Measurements from ENCODE around the gene GPSM3. TPM values are rescaled to one million over a fixed set of nuclear protein-coding genes. Genes with fewer than 3 reads are reported as not detected.
A peak's percentile ranks its signal among the peaks of the same experiment; 100 is the strongest.

The GPSM3 gene
- total and polyA plus RNA-seq, 11 donors: 1.6 to 41.0 (median 3.8) TPM

- no peak for TF ChIP-seq POLR2A (IDR thresholded peaks at IDR 0.05)
- TF ChIP-seq, protein P1, sequence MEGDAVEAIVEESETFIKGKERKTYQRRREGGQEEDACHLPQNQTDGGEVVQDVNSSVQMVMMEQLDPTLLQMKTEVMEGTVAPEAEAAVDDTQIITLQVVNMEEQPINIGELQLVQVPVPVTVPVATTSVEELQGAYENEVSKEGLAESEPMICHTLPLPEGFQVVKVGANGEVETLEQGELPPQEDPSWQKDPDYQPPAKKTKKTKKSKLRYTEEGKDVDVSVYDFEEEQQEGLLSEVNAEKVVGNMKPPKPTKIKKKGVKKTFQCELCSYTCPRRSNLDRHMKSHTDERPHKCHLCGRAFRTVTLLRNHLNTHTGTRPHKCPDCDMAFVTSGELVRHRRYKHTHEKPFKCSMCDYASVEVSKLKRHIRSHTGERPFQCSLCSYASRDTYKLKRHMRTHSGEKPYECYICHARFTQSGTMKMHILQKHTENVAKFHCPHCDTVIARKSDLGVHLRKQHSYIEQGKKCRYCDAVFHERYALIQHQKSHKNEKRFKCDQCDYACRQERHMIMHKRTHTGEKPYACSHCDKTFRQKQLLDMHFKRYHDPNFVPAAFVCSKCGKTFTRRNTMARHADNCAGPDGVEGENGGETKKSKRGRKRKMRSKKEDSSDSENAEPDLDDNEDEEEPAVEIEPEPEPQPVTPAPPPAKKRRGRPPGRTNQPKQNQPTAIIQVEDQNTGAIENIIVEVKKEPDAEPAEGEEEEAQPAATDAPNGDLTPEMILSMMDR (IDR thresholded peaks at IDR 0.05): no peak
- peak in 4 of 5 donors; percentile 57 to 67 (median 64) for DNase-seq
- 61 to 75% (median 69%) methylated on average over 12 to 15 of the region's 15 CpGs for WGBS, 4 donors
These were observed 8.9 kb downstream of the GPSM3 start for GRCh38 chr6:32183483-32184083.

GRCh38 chr6:32183030-32183429 is 9.4 kb downstream of the GPSM3 start:
- peaks cover 0 to 65% (median 54%) of the 10 kb centered on the region in 9 donors for H3K36me3 ChIP-seq
- H3K27me3 ChIP-seq: no peaks in the 10 kb centered on the region
- 76 to 86% (median 79%) methylated on average over 3 of the region's 3 CpGs for whole genome bisulfite sequencing, 4 donors
- no peak for DNase-seq
- TF ChIP-seq, protein P1 (IDR thresholded peaks at IDR 0.05): no peak
- peak overlapping the region in 11 of 12 donors; percentile 62 to 100 (median 71) for H3K27ac ChIP-seq
- no peak overlapping the region for H3K4me3 ChIP-seq
- peaks cover 9 to 78% (median 64%) of the 10 kb centered on the region in 12 donors for H3K4me1 ChIP-seq
- H3K9me3 ChIP-seq: no peaks in the 10 kb centered on the region
- ATAC-seq: no peak
- intact Hi-C loops (cut with DNase I): no loop called here

More at GRCh38 chr6:32183483-32184083, 8.9 kb downstream of the GPSM3 start:
- no peak for ATAC-seq
- Histone ChIP-seq H3K4me3 (no peak overlapping the region), H3K9me3 (no peaks in the 10 kb centered on the region), H3K27me3 (no peaks in the 10 kb centered on the region), H3K36me3 (peaks cover 0 to 65% (median 55%) of the 10 kb centered on the region in 9 donors), H3K4me1 (peaks cover 9 to 83% (median 69%) of the 10 kb centered on the region in 12 donors), H3K27ac (peak overlapping the region in 11 of 12 donors; percentile 62 to 100 (median 71))
- intact Hi-C loops (cut with DNase I): no loop called here

DNA sequence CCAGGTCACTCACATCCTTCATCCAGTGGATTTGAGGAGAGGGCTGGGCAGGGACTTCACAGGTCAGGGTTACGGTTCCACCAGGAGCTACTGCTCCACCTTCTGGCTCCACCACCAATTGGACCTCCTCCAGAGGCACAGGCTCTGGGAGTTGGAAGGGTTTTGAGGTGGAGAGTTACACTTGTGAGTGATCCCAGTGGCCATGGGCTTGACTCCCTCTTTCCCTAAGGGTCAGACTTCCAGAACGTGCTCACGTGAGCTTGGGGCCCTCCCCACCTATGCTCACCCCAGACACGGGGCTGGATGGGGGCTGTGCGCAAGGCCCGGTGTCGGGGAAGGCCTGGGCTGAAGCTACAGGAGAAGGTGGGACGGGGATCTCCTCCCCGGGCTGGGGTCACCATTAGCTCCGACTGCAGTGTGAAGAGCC is 9.9 kb downstream of the GPSM3 start:
- Histone ChIP-seq H3K27ac (peak overlapping the region in 9 of 12 donors; percentile 62 to 100 (median 71)), H3K4me3 (no peak overlapping the region), H3K9me3 (no peaks in the 10 kb centered on the region), H3K4me1 (peaks cover 9 to 73% (median 59%) of the 10 kb centered on the region in 12 donors), H3K27me3 (no peaks in the 10 kb centered on the region), H3K36me3 (peaks cover 0 to 61% (median 50%) of the 10 kb centered on the region in 9 donors)
- intact Hi-C loops (cut with DNase I): no loop called here
- DNase-seq (no peak), ATAC-seq (no peak)
- 87 to 89% (median 88%) methylated on average over 10 of the region's 10 CpGs for WGBS, 4 donors
- TF ChIP-seq POLR2A (IDR thresholded peaks at IDR 0.05): no peak
- TF ChIP-seq, protein P1 (IDR thresholded peaks at IDR 0.05): no peak

GRCh38 chr6:32181915-32182529 is 10.4 kb downstream of the GPSM3 start:
- Histone ChIP-seq H3K9me3 (no peaks in the 10 kb centered on the region), H3K27ac (peak overlapping the region in 9 of 12 donors; percentile 14 to 100 (median 69)), H3K27me3 (no peaks in the 10 kb centered on the region), H3K4me3 (no peak overlapping the region), H3K4me1 (peaks cover 10 to 72% (median 58%) of the 10 kb centered on the region in 12 donors), H3K36me3 (peaks cover 0 to 55% (median 44%) of the 10 kb centered on the region in 9 donors)
- 66 to 84% (median 73%) methylated on average over 8 to 10 of the region's 10 CpGs for WGBS, 4 donors
- TF ChIP-seq POLR2A (IDR thresholded peaks at IDR 0.05): no peak
- TF ChIP-seq, protein P1 (IDR thresholded peaks at IDR 0.05): no peak
- intact Hi-C loops (cut with DNase I): no loop called here
- DNase-seq: peak in 1 of 5 donors; percentile 38
- ATAC-seq: no peak
